Raji (cell line): ENCODE measurements around the gene HOTAIR.

Experiments used
- POLR2A ChIP-seq: IDR thresholded peaks from 2 replicates; pipeline ENCODE4 v1.6.1; 2011; ENCODE audit warnings: low read depth, low read length, control low read depth; ENCODE audit not compliant: insufficient read depth

HOTAIR gene

DNA sequence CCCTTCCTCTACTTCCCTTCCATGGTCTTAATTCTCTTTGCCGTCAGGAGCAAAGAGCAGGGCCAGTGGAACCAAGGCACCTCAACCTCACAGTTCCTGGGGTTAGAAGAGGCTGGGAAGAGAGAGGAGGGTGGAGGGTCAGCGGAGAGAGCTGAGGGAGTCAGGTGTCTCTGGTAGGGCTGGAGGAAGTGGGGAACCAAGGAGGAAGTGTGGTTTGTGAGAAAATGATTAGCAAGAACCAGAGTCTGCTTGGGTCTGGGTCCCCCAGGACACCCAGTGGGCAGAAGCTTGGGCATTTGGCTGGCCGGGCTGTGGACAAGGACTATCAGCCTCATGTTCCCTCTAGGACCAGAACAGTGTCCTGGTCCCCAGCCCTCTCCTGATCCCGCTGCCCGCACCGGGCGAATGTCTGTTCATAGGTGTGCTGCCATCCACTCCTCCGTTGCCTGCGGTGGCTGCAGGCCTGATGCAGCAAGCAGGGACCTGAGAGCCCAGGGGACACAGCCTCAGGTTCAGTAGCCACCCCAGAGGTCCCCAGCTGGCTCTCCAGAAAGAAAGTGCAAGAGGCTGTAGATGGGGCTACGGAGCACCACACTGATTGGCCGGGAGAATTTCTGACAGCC lies 17.7 kb downstream of the HOTAIR start:
- no peak for TF ChIP-seq POLR2A

DNA sequence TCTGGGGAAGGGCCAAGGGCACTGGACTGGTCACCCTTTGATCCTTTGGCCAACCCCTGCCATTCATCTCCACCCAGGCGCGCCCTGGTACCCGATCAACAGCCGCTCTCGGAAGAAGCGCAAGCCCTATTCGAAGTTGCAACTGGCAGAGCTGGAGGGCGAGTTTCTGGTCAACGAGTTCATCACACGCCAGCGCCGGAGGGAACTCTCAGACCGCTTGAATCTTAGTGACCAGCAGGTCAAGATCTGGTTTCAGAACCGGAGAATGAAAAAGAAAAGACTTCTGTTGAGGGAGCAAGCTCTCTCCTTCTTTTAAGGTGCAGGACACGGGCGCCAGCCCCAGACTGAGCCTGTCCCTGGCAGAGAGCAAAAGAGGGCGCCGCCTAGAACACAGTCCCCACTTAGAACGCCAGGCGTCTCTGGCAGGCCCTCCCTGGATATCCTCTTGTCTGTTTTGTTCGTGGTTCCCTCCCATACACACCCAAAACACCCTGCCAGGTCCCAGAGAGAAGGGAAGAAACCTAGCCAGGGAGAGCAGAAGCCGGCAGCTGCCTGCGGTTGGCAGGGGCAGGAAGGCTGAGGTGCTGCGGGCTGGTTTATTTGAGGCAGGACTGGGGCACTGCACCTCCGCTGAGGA lies 18.4 kb downstream of the HOTAIR start:
- no peak for TF ChIP-seq POLR2A

DNA sequence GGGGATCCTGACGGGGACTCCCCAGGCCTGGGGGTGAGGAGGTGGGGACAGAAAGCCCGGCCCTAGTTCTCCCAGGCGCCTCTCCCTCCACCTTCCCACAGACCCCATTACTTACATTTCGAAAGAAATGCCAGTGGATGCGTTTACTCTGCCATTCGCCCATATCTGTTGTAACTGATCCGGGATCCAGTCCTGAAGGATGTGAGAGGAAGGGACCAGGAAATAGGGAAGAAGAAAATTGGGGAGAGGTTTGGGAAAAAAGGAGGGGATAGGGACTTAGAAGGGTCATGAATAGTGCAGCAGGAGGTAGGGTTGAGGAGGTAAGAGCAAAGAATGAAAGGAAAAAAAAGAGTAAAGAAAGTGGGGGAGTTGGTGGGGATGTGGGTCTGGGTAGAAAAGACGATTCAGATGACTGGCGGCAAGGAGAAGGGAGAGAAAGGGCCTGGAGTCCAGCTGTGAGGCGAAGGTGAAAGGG lies 18.9 kb downstream of the HOTAIR start:
- no peak for TF ChIP-seq POLR2A

DNA sequence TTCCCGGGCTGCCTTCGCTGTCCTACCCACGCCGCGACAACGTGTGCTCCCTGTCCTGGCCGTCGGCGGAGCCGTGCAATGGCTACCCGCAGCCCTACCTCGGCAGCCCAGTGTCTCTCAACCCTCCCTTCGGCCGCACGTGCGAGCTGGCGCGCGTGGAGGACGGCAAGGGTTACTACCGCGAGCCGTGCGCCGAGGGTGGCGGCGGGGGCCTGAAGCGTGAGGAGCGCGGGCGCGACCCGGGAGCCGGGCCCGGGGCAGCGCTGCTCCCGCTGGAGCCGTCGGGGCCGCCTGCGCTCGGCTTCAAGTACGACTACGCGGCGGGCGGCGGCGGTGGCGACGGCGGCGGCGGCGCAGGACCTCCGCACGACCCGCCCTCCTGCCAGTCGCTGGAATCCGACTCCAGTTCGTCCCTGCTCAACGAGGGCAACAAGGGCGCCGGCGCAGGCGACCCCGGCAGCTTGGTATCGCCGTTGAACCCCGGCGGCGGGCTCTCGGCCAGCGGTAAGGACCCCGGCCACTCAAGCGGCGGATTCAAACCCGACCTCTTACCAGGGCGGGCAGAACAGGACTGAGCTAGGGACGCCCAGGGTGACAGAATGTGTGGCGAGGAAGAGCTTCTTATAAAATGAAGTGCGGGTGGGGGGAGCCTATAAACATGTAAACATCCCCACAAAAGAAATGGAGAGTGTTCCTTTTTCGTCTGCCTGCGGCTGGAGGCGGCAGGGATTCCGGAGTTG lies 19.5 kb downstream of the HOTAIR start:
- no peak for TF ChIP-seq POLR2A

DNA sequence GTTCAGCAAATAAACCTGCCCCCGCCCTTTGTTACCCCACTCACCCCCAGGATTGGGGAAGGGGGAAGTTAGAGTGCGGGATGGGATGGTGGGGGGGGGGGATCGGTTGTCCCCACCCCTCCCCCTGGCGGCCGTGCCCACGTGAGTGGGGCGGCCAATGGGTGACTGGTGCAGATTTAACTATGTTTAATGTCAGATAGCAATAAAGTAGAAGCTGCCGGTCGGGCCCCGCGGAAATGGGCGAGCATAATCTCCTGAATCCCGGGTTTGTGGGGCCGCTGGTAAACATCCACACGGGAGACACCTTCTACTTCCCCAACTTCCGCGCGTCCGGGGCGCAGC lies 20.1 kb downstream of the HOTAIR start, which contains the start of gene HOXC12:
Gene HOXC12, plus strand, starts transcription at position 210 of the 342 bp plus-strand sequence. Its CDS starts 27 bp downstream, at position 237.
- TF ChIP-seq POLR2A = no peak

GRCh38 chr12:53953831-53954693 lies 20.7 kb downstream of the HOTAIR start:
- no peak for TF ChIP-seq POLR2A

- no peak for TF ChIP-seq POLR2A
Measured at GRCh38 chr12:53952871-53953734, 21.7 kb downstream of the HOTAIR start.

GRCh38 chr12:53952335-53952694 lies 22.4 kb downstream of the HOTAIR start:
- TF ChIP-seq POLR2A = no peak

DNA sequence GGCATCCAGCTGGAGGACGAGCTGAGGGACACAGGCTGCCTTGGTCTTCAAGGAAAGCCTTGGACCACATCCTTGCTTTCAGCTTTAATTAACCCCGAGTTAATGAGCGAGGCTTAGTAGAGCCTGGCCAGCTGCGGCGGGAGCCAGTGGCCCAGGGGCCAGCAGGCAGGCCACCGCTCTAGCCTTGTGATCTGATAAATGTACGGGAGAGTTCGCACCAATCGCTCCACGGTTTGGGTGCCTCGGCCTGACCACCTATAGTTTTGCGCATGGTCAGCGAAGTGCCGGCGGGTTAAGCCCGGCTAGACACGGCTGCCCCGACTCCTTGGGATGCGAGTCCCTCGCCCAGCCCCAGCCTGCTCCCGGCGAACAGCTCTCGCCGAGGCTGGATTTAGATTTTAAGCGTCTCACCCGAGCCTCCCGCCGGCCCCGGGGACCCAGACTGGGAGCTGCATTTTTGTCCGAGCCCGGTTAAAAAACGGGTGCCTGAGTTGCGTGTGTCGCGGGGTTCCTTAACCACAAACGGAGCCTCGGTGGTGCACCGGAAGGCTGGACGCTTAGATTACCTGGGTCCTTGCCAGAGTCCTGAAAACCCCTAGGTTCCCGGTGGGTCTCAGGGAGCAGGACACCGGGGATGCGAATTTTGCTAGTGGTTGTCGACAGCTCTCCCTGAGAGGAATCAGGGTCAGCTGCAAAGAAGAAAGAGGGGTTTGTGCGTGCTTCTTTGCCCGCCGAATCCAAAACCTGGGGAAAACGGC lies 23.0 kb downstream of the HOTAIR start:
- no peak for TF ChIP-seq POLR2A

DNA sequence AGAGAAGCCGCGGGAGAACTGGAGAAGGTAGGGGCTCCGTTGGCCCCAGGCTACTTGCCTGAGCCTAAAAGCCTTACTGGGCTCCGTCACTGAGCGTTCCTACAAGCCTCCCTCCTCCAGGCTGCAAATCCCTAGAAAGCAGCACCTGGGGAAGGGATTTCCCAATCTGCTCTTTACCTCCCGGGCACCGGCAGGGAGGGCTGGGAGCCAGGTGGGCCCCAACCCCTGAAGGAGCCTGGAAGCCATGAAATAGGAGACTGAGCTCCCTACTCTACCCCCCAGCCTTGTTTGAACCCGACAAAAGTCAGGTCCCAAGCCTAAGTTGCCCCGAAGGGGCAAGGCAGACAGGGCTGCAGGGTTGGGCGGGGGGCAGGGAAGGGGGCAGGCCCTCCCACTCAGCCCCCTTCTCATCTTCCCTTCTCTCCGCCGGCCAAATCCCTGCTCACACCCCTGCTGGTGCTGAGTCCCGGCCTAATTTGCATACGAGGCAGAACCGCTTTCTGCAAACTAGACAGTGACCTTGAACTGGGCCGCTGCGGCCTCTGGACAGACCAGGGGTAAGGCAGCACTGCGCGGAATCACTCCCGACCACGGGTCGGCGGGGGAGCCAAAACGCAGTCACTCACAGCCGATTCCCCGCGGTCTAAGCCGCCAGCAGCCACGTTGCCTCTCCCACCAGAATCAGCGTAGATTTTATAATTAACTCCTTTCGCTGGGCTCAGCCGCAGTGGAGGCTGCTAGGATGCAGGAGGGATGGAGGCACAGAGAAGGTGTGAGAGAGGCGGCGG lies 23.8 kb downstream of the HOTAIR start:
- no peak for TF ChIP-seq POLR2A

DNA sequence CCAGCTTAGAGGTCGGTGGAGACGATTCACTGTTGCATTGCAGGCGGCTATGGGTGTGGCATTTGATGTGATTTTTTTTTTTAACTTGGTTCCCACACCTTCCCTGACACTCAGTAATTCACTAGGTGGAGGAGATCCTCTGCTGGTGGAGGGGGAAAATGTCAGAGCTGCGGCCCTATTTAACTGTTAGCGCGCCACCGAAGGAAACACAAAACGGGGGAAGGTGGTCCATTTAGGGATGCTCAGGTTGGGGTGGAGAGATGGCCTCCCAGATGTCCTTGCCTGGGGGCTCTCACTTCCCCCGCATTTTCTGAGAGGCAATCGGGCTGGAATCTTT lies 24.3 kb downstream of the HOTAIR start:
- TF ChIP-seq POLR2A = no peak

GRCh38 chr12:53949631-53950436 lies 24.9 kb downstream of the HOTAIR start:
- TF ChIP-seq POLR2A = no peak
